BJ (cell line): ENCODE results near the gene PRICKLE1. TPM values are rescaled to one million over a fixed set of nuclear protein-coding genes. Genes with fewer than 3 reads are reported as not detected.

ENCODE experiments used
- CTCF ChIA-PET: fragments of 350-600 bp; formaldehyde crosslinking; extraction: SDS; loops from one replicate; lab custom pipeline; 2021; ENCODE audit warnings: antibody characterized with exemption, inconsistent platforms; lab: Yijun Ruan, JAX
- POLR2A ChIA-PET: fragments of 300-600 bp; sonication (Branson Sonifier 250); formaldehyde crosslinking; extraction: SDS; loops from one replicate; lab custom pipeline; 2021; ENCODE audit warnings: antibody characterized with exemption; lab: Charles Lee
- DNase-seq: peaks from one replicate; pipeline ENCODE4 v3.0.0-alpha.2; 2011; ENCODE audit warnings: low read depth
- H3K27me3 ChIP-seq: 2 replicates; pipeline ENCODE4 v1.6.0; 2011; ENCODE audit warnings: low read length; ENCODE audit not compliant: control insufficient read depth, insufficient read depth
- H3K36me3 ChIP-seq: 2 replicates; pipeline ENCODE4 v1.5.1; 2011; ENCODE audit warnings: low read length; ENCODE audit not compliant: control insufficient read depth, insufficient read depth
- H3K4me3 ChIP-seq: 2 replicates; pipeline ENCODE4 v1.5.1; 2011; ENCODE audit warnings: low read depth, mild to moderate bottlenecking, control low read depth, low read length
- CTCF ChIP-seq: IDR thresholded peaks from 2 replicates; pipeline ENCODE4 v1.5.1; 2011; ENCODE audit warnings: low read depth, mild to moderate bottlenecking, control low read depth, inconsistent platforms, low read length, moderate library complexity; ENCODE audit not compliant: insufficient read depth
- polyA plus RNA-seq: library from polyadenylated mRNA; depleted of rRNA; stranded (reverse); fragments of >200 nt; gene quantifications from 2 replicates; pipeline ENCODE4 v1.2.3, GENCODE V29; 2011

Gene PRICKLE1
- polyA plus RNA-seq, 1 experiment, result 19.9 TPM

- no peak overlapping the region for H3K4me3 ChIP-seq
- no peak for DNase-seq
- H3K36me3 ChIP-seq, result no peaks in the 10 kb centered on the region
- POLR2A ChIA-PET, result no interaction called here
- TF ChIP-seq CTCF, result no peak
- CTCF ChIA-PET, result interaction anchor here (0.5 to 1.8 kb wide), 3 partner anchors 16 to 705 kb away, joined by 3 to 5 read pairs (median 4); no protein-coding TSS in a partner anchor
- H3K27me3 ChIP-seq, result no peaks in the 10 kb centered on the region
Observed at GRCh38 chr12:42582050-42582449, 7.5 kb downstream of the PRICKLE1 start.

GRCh38 chr12:42576374-42576773 lies 13.2 kb downstream of the PRICKLE1 start:
- Histone ChIP-seq H3K36me3 (no peaks in the 10 kb centered on the region), H3K27me3 (no peaks in the 10 kb centered on the region), H3K4me3 (no peak overlapping the region)
- DNase-seq, result no peak
- ChIA-PET POLR2A (no interaction called here), CTCF (interaction anchor here (1.2 kb wide), 1 partner anchor 94 kb away, joined by 5 read pairs; no protein-coding TSS in a partner anchor)
- no peak for TF ChIP-seq CTCF

- no peak for DNase-seq
- ChIA-PET POLR2A (no interaction called here), CTCF (interaction anchor here (1.2 kb wide), 1 partner anchor 93 kb away, joined by 5 read pairs; no protein-coding TSS in a partner anchor)
- no peak overlapping the region for H3K4me3 ChIP-seq
- no peak for TF ChIP-seq CTCF
- H3K27me3 ChIP-seq, result no peaks in the 10 kb centered on the region
- no peaks in the 10 kb centered on the region for H3K36me3 ChIP-seq
Observed at GRCh38 chr12:42575717-42576116, 13.8 kb downstream of the PRICKLE1 start.

- H3K36me3 ChIP-seq, result no peaks in the 10 kb centered on the region
- ChIA-PET CTCF (interaction anchor here (1.2 kb wide), 1 partner anchor 14 kb away, joined by 4 read pairs; the partner anchor contains the start of gene PRICKLE1), POLR2A (interaction anchor here (0.6 to 0.7 kb wide), 3 partner anchors 91 to 474 kb away, joined by 3 to 7 read pairs (median 3); no protein-coding TSS in a partner anchor)
- no peak overlapping the region for H3K4me3 ChIP-seq
- DNase-seq, result peak; percentile 46
- H3K27me3 ChIP-seq, result no peaks in the 10 kb centered on the region
- TF ChIP-seq CTCF, result no peak
Observed at GRCh38 chr12:42574851-42575266, 14.7 kb downstream of the PRICKLE1 start.

GRCh38 chr12:42571327-42572009 lies 18.1 kb downstream of the PRICKLE1 start:
- H3K27me3 ChIP-seq, result no peaks in the 10 kb centered on the region
- ChIA-PET POLR2A (no interaction called here), CTCF (interaction anchor here (0.6 to 4.5 kb wide), 5 partner anchors 88 to 765 kb away, joined by 3 to 39 read pairs (median 3); no protein-coding TSS in a partner anchor)
- DNase-seq, result no peak
- H3K4me3 ChIP-seq, result no peak overlapping the region
- TF ChIP-seq CTCF, result no peak
- no peaks in the 10 kb centered on the region for H3K36me3 ChIP-seq
